ENCODE results near the gene SLC22A8. TPM values are rescaled to one million over a fixed set of nuclear protein-coding genes. Genes with fewer than 3 reads are reported as not detected.
A peak's percentile ranks its signal among the peaks of the same experiment; 100 is the strongest.

Gene SLC22A8
- total and polyA plus RNA-seq, 5 donors from 2014 or later: not detected

GRCh38 chr11:63020671-63021291 lies 5.1 kb upstream of the SLC22A8 start:
- DNase-seq: peak in 1 of 3 donors; percentile 13
- peaks cover 4 to 5% (median 4%) of the 10 kb centered on the region in 4 donors for H3K4me1 Mint-ChIP-seq

GRCh38 chr11:63019506-63019905 lies 3.9 kb upstream of the SLC22A8 start:
- peaks cover 4 to 5% (median 4%) of the 10 kb centered on the region in 4 donors for H3K4me1 Mint-ChIP-seq
- Histone ChIP-seq H3K4me1 (ENCODE audit: control insufficient read depth, insufficient read depth, low read length, poor library complexity, severe bottlenecking) (no peaks in the 10 kb centered on the region), H3K27me3 (ENCODE audit: control insufficient read depth, insufficient read depth, low read length) (peaks cover 2% of the 10 kb centered on the region)

More at GRCh38 chr11:63020671-63021291, 5.1 kb upstream of the SLC22A8 start:
- Mint-ChIP-seq H3K36me3 (no peaks in the 10 kb centered on the region), H3K27me3 (peaks cover 18% of the 10 kb centered on the region), H3K27ac (no peak overlapping the region), H3K4me3 (no peak overlapping the region), H3K9me3 (no peaks in the 10 kb centered on the region)
- ATAC-seq (ENCODE audit: low read depth in 2 of 2): no peak
- no peaks in the 10 kb centered on the region for H3K4me1 ChIP-seq (ENCODE audit: control insufficient read depth, insufficient read depth, low read length, poor library complexity, severe bottlenecking)
- H3K9me3 ChIP-seq (ENCODE audit: control insufficient read depth in 2 of 2, low read length in 2 of 2): peaks cover 0 to 4% of the 10 kb centered on the region in 2 experiments
- peaks cover 5% of the 10 kb centered on the region for H3K27me3 ChIP-seq (ENCODE audit: control insufficient read depth, insufficient read depth, low read length)
- no peak overlapping the region for H3K4me3 ChIP-seq (ENCODE audit: low read depth, low read length)
- no peaks in the 10 kb centered on the region for H3K36me3 ChIP-seq (ENCODE audit: control insufficient read depth, insufficient read depth, low read length)
- H3K27ac ChIP-seq (ENCODE audit: insufficient read depth, low read length, poor library complexity, severe bottlenecking): no peak overlapping the region

GRCh38 chr11:63017306-63017974 lies 1.8 kb upstream of the SLC22A8 start:
- Mint-ChIP-seq H3K36me3 (no peaks in the 10 kb centered on the region), H3K9me3 (no peaks in the 10 kb centered on the region), H3K4me3 (no peak overlapping the region), H3K27me3 (peaks cover 13% of the 10 kb centered on the region), H3K4me1 (no peaks in the 10 kb centered on the region), H3K27ac (no peak overlapping the region)
- Histone ChIP-seq H3K4me1 (ENCODE audit: control insufficient read depth, insufficient read depth, low read length, poor library complexity, severe bottlenecking) (no peaks in the 10 kb centered on the region), H3K27me3 (ENCODE audit: control insufficient read depth, insufficient read depth, low read length) (no peaks in the 10 kb centered on the region), H3K4me3 (ENCODE audit: low read depth, low read length) (no peak overlapping the region), H3K27ac (ENCODE audit: insufficient read depth, low read length, poor library complexity, severe bottlenecking) (no peak overlapping the region), H3K9me3 (ENCODE audit: control insufficient read depth in 2 of 2, low read length in 2 of 2) (no peaks in the 10 kb centered on the region), H3K36me3 (ENCODE audit: control insufficient read depth, insufficient read depth, low read length) (no peaks in the 10 kb centered on the region)
- DNase-seq: no peak
- ATAC-seq (ENCODE audit: low read depth in 2 of 2): no peak

More at GRCh38 chr11:63019506-63019905, 3.9 kb upstream of the SLC22A8 start:
- Mint-ChIP-seq H3K27me3 (peaks cover 18% of the 10 kb centered on the region), H3K36me3 (no peaks in the 10 kb centered on the region), H3K9me3 (no peaks in the 10 kb centered on the region), H3K4me3 (no peak overlapping the region), H3K27ac (no peak overlapping the region)
- H3K36me3 ChIP-seq (ENCODE audit: control insufficient read depth, insufficient read depth, low read length): no peaks in the 10 kb centered on the region
- DNase-seq: no peak
- H3K4me3 ChIP-seq (ENCODE audit: low read depth, low read length): no peak overlapping the region
- no peak overlapping the region for H3K27ac ChIP-seq (ENCODE audit: insufficient read depth, low read length, poor library complexity, severe bottlenecking)
- H3K9me3 ChIP-seq (ENCODE audit: control insufficient read depth in 2 of 2, low read length in 2 of 2): no peaks in the 10 kb centered on the region
- ATAC-seq (ENCODE audit: low read depth in 2 of 2): no peak

GRCh38 chr11:63014408-63015055 lies 1.1 kb downstream of the SLC22A8 start:
- H3K36me3 ChIP-seq (ENCODE audit: control insufficient read depth, insufficient read depth, low read length): no peaks in the 10 kb centered on the region
- no peak for DNase-seq
- H3K4me1 ChIP-seq (ENCODE audit: control insufficient read depth, insufficient read depth, low read length, poor library complexity, severe bottlenecking): no peaks in the 10 kb centered on the region
- H3K9me3 ChIP-seq (ENCODE audit: control insufficient read depth in 2 of 2, low read length in 2 of 2): no peaks in the 10 kb centered on the region
- no peaks in the 10 kb centered on the region for H3K9me3 Mint-ChIP-seq
- ATAC-seq (ENCODE audit: low read depth in 2 of 2): no peak
- H3K27ac Mint-ChIP-seq: peak overlapping the region in 1 of 3 donors; percentile 67
- H3K27me3 ChIP-seq (ENCODE audit: control insufficient read depth, insufficient read depth, low read length): no peaks in the 10 kb centered on the region
- no peaks in the 10 kb centered on the region for H3K36me3 Mint-ChIP-seq
- no peak overlapping the region for H3K4me3 ChIP-seq (ENCODE audit: low read depth, low read length)
- H3K4me3 Mint-ChIP-seq: no peak overlapping the region
- no peaks in the 10 kb centered on the region for H3K4me1 Mint-ChIP-seq
- no peak overlapping the region for H3K27ac ChIP-seq (ENCODE audit: insufficient read depth, low read length, poor library complexity, severe bottlenecking)
- H3K27me3 Mint-ChIP-seq: peaks cover 19% of the 10 kb centered on the region

- DNase-seq: no peak
- no peaks in the 10 kb centered on the region for H3K36me3 Mint-ChIP-seq
- Histone ChIP-seq H3K4me1 (ENCODE audit: control insufficient read depth, insufficient read depth, low read length, poor library complexity, severe bottlenecking) (no peaks in the 10 kb centered on the region), H3K36me3 (ENCODE audit: control insufficient read depth, insufficient read depth, low read length) (no peaks in the 10 kb centered on the region), H3K27ac (ENCODE audit: insufficient read depth, low read length, poor library complexity, severe bottlenecking) (no peak overlapping the region), H3K9me3 (ENCODE audit: control insufficient read depth in 2 of 2, low read length in 2 of 2) (no peaks in the 10 kb centered on the region), H3K27me3 (ENCODE audit: control insufficient read depth, insufficient read depth, low read length) (no peaks in the 10 kb centered on the region), H3K4me3 (ENCODE audit: low read depth, low read length) (no peak overlapping the region)
- no peaks in the 10 kb centered on the region for H3K9me3 Mint-ChIP-seq
- no peaks in the 10 kb centered on the region for H3K4me1 Mint-ChIP-seq
- peaks cover 17% of the 10 kb centered on the region for H3K27me3 Mint-ChIP-seq
- ATAC-seq (ENCODE audit: low read depth in 2 of 2): no peak
- no peak overlapping the region for H3K27ac Mint-ChIP-seq
- no peak overlapping the region for H3K4me3 Mint-ChIP-seq
Observed at GRCh38 chr11:63012839-63013238, 2.8 kb downstream of the SLC22A8 start.

- no peaks in the 10 kb centered on the region for H3K4me1 Mint-ChIP-seq
- Histone ChIP-seq H3K27me3 (ENCODE audit: control insufficient read depth, insufficient read depth, low read length) (no peaks in the 10 kb centered on the region), H3K27ac (ENCODE audit: insufficient read depth, low read length, poor library complexity, severe bottlenecking) (no peak overlapping the region), H3K36me3 (ENCODE audit: control insufficient read depth, insufficient read depth, low read length) (no peaks in the 10 kb centered on the region), H3K4me1 (ENCODE audit: control insufficient read depth, insufficient read depth, low read length, poor library complexity, severe bottlenecking) (no peaks in the 10 kb centered on the region), H3K4me3 (ENCODE audit: low read depth, low read length) (no peak overlapping the region), H3K9me3 (ENCODE audit: control insufficient read depth in 2 of 2, low read length in 2 of 2) (no peaks in the 10 kb centered on the region)
- no peaks in the 10 kb centered on the region for H3K36me3 Mint-ChIP-seq
- no peaks in the 10 kb centered on the region for H3K9me3 Mint-ChIP-seq
- ATAC-seq (ENCODE audit: low read depth in 2 of 2) (no peak), DNase-seq (no peak)
- no peak overlapping the region for H3K4me3 Mint-ChIP-seq
- H3K27me3 Mint-ChIP-seq: peaks cover 13% of the 10 kb centered on the region
- H3K27ac Mint-ChIP-seq: no peak overlapping the region
Observed at GRCh38 chr11:63012430-63012829, 3.2 kb downstream of the SLC22A8 start.

- no peaks in the 10 kb centered on the region for H3K9me3 Mint-ChIP-seq
- no peak overlapping the region for H3K27ac ChIP-seq (ENCODE audit: insufficient read depth, low read length, poor library complexity, severe bottlenecking)
- peaks cover 17% of the 10 kb centered on the region for H3K27me3 Mint-ChIP-seq
- no peaks in the 10 kb centered on the region for H3K36me3 Mint-ChIP-seq
- no peak overlapping the region for H3K27ac Mint-ChIP-seq
- no peak for ATAC-seq (ENCODE audit: low read depth in 2 of 2)
- H3K9me3 ChIP-seq (ENCODE audit: control insufficient read depth in 2 of 2, low read length in 2 of 2): no peaks in the 10 kb centered on the region
- H3K4me3 ChIP-seq (ENCODE audit: low read depth, low read length): no peak overlapping the region
- no peaks in the 10 kb centered on the region for H3K4me1 ChIP-seq (ENCODE audit: control insufficient read depth, insufficient read depth, low read length, poor library complexity, severe bottlenecking)
- H3K4me3 Mint-ChIP-seq: no peak overlapping the region
- no peaks in the 10 kb centered on the region for H3K36me3 ChIP-seq (ENCODE audit: control insufficient read depth, insufficient read depth, low read length)
- DNase-seq: no peak
- no peaks in the 10 kb centered on the region for H3K4me1 Mint-ChIP-seq
- H3K27me3 ChIP-seq (ENCODE audit: control insufficient read depth, insufficient read depth, low read length): no peaks in the 10 kb centered on the region
Observed at GRCh38 chr11:63010934-63011439, 4.7 kb downstream of the SLC22A8 start.
